Measurements from ENCODE around the gene KRTAP11-1. TPM values are rescaled to one million over a fixed set of nuclear protein-coding genes. Genes with fewer than 3 reads are reported as not detected.

The KRTAP11-1 gene
- total RNA-seq, 1 experiment from 2014 or later: not detected

DNA sequence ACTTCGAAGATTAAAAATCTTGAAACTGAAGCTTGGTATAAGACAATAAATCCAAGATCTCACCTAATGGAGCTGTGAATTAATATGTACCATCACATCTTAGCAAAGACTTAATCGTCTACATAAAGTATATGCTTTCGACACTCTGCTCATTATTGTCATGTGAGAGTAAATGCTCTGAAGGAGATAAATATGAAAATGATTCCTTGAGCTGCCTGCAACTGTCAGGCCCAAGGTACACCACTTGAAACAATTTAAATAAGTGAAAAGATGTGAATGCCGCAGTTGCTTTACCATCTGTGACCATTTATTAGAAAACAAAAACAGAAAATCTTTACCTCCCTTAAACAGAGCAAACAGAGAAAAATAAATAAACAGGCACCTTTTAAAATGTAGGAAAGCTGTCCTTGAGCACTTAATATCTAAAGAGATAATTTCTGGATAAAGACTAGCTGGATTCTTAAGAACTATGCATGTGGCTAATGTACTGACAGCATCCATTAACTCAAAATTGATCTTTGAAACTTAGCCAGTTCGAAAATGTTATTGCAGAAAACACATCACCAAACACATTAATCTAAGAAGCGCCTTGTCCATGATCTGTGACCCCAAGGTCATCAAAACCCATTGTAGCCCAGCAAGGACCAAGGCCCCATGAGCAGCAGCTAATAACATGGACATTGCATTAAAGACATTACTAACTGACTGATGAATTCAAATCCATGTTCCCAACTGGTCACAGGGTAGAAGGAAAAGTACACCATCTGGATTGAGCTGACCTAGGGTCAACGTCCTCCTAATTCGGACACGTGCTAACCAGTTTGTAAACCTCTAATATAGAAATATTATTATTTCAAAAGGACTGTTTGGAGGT, 33.5 kb downstream of the KRTAP11-1 start:
- Histone ChIP-seq H3K27me3 (ENCODE audit: low read length) (no peaks in the 10 kb centered on the region), H3K27ac (ENCODE audit: low read length) (no peak overlapping the region), H4K20me1 (ENCODE audit: insufficient read depth, low read depth, low read length) (no peaks in the 10 kb centered on the region), H3K9me2 (replicated peaks; ENCODE audit: insufficient read depth, low read length) (no peaks in the 10 kb centered on the region), H3K4me3 (ENCODE audit: low read length) (no peak overlapping the region), H3K36me3 (ENCODE audit: insufficient read depth, low read length) (no peaks in the 10 kb centered on the region), H3K79me2 (ENCODE audit: low read length) (no peaks in the 10 kb centered on the region), H3K4me1 (ENCODE audit: low read length) (no peaks in the 10 kb centered on the region), H3K9ac (ENCODE audit: low read length) (no peak overlapping the region), H3K9me3 (ENCODE audit: low read length) (peaks cover 5% of the 10 kb centered on the region; the same call in 1 of the 2 replicates), H3K4me2 (ENCODE audit: low read depth, low read length, poor library complexity, severe bottlenecking) (no peak overlapping the region), H2AFZ (ENCODE audit: low read length) (no peak overlapping the region)
- DNase-seq: no peak

DNA sequence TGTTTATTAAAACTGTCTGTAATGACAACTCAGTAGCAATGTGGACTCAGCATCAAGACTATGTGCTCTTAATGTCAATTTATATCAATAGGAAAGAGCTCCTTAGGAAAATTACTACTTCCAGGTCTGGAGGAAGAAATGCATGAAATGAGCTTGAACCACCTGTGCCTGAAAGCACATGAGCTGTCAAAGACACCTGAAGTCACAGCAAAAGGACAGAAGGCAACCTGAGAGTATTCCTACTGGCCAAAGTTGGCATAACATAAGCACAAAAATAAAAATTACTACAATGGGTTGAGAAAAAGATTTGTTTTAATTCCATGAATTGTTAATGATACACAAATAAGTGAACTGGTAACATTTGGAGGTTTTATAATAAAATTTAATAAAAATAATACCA, 38.4 kb downstream of the KRTAP11-1 start:
- Histone ChIP-seq H3K79me2 (ENCODE audit: low read length) (no peaks in the 10 kb centered on the region), H3K9me3 (ENCODE audit: low read length) (no peaks in the 10 kb centered on the region), H3K27ac (ENCODE audit: low read length) (no peak overlapping the region), H3K4me3 (ENCODE audit: low read length) (no peak overlapping the region), H3K9me2 (replicated peaks; ENCODE audit: insufficient read depth, low read length) (no peaks in the 10 kb centered on the region), H3K36me3 (ENCODE audit: insufficient read depth, low read length) (no peaks in the 10 kb centered on the region), H2AFZ (ENCODE audit: low read length) (no peak overlapping the region), H4K20me1 (ENCODE audit: insufficient read depth, low read depth, low read length) (no peaks in the 10 kb centered on the region), H3K9ac (ENCODE audit: low read length) (no peak overlapping the region), H3K27me3 (ENCODE audit: low read length) (no peaks in the 10 kb centered on the region), H3K4me1 (ENCODE audit: low read length) (no peaks in the 10 kb centered on the region), H3K4me2 (ENCODE audit: low read depth, low read length, poor library complexity, severe bottlenecking) (no peak overlapping the region)
- no peak for DNase-seq

DNA sequence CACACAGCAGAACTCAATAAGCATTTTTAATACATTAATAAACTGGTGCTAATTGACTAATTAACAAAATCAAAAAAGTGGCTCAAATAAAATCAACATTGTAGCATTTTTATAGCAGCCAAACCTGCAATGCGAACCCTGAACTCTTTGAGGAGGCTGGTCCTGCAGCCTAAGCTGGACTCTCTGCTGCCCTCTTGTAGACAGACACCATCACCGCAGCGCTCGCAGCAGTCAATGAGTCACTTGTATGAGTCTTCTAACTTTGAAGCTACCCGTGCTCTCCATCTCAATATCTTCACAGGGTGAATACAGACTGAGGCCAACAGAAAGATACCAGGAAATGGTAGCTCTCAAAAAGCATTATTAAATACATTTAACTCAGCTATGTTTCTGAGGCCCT, 42.1 kb downstream of the KRTAP11-1 start:
- peak; percentile 65 for DNase-seq
- no peaks in the 10 kb centered on the region for H3K9me3 ChIP-seq (ENCODE audit: low read length)
- no peaks in the 10 kb centered on the region for H3K9me2 ChIP-seq (replicated peaks; ENCODE audit: insufficient read depth, low read length)
- H3K36me3 ChIP-seq (ENCODE audit: insufficient read depth, low read length): no peaks in the 10 kb centered on the region
- no peak overlapping the region for H3K4me2 ChIP-seq (ENCODE audit: low read depth, low read length, poor library complexity, severe bottlenecking)
- no peak overlapping the region for H3K9ac ChIP-seq (ENCODE audit: low read length)
- no peaks in the 10 kb centered on the region for H3K27me3 ChIP-seq (ENCODE audit: low read length)
- H3K4me3 ChIP-seq (ENCODE audit: low read length): no peak overlapping the region
- H4K20me1 ChIP-seq (ENCODE audit: insufficient read depth, low read depth, low read length): no peaks in the 10 kb centered on the region
- no peaks in the 10 kb centered on the region for H3K79me2 ChIP-seq (ENCODE audit: low read length)
- no peak overlapping the region for H2AFZ ChIP-seq (ENCODE audit: low read length)
- no peaks in the 10 kb centered on the region for H3K4me1 ChIP-seq (ENCODE audit: low read length)
- no peak overlapping the region for H3K27ac ChIP-seq (ENCODE audit: low read length)

DNA sequence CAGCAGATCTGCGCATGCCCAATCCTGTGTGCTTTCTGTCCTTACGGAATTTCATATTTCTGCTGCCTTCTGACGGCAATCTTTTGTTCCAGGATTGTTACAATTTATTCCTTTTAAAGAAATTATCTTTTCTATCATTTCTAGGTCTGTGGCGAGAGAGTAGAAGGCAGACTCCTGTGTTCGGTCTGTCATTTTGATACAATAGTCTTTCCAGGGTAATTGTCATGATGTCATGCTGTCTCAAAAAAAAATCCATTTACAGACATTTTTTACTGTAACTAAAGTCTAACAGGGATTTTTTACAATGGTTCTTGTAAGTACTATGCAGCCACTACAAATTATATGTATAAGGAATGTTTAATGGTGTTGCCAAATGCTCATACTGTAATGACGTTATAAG, 42.8 kb downstream of the KRTAP11-1 start:
- no peak overlapping the region for H3K4me2 ChIP-seq (ENCODE audit: low read depth, low read length, poor library complexity, severe bottlenecking)
- H3K9me3 ChIP-seq (ENCODE audit: low read length): no peaks in the 10 kb centered on the region
- no peak overlapping the region for H3K4me3 ChIP-seq (ENCODE audit: low read length)
- no peaks in the 10 kb centered on the region for H4K20me1 ChIP-seq (ENCODE audit: insufficient read depth, low read depth, low read length)
- no peak for DNase-seq
- no peaks in the 10 kb centered on the region for H3K27me3 ChIP-seq (ENCODE audit: low read length)
- H3K27ac ChIP-seq (ENCODE audit: low read length): no peak overlapping the region
- no peaks in the 10 kb centered on the region for H3K79me2 ChIP-seq (ENCODE audit: low read length)
- no peaks in the 10 kb centered on the region for H3K4me1 ChIP-seq (ENCODE audit: low read length)
- H2AFZ ChIP-seq (ENCODE audit: low read length): no peak overlapping the region
- H3K36me3 ChIP-seq (ENCODE audit: insufficient read depth, low read length): no peaks in the 10 kb centered on the region
- no peak overlapping the region for H3K9ac ChIP-seq (ENCODE audit: low read length)
- no peaks in the 10 kb centered on the region for H3K9me2 ChIP-seq (replicated peaks; ENCODE audit: insufficient read depth, low read length)

DNA sequence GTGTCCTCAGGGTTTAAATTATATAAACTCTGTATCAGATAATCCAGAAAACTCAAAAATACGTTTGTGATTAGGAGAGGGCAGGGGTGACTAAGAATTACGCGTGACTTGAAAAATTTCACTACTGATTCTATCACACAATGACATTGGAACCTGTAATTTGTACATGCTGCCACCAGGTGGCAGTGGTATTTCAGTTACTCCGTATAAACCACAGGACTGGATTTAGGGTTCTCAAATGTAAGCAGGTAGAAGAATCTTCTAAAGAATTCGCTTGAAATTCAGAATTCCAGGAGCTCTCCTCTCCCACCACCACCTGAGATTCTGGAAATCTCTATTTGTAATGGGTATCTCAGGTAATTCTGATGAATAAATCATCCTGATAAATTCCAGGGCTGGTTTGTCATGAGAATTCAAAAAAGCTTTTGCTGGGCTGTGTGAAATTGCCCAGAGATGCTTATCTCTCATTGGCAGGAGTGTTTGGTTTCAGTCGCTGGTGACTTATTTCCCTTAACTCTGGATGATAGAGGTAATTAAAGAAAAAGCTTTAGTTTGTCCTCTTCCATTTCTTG, 50.1 kb downstream of the KRTAP11-1 start:
- Histone ChIP-seq H3K9ac (ENCODE audit: low read length) (no peak overlapping the region), H3K36me3 (ENCODE audit: insufficient read depth, low read length) (no peaks in the 10 kb centered on the region), H3K9me2 (replicated peaks; ENCODE audit: insufficient read depth, low read length) (no peaks in the 10 kb centered on the region), H3K4me1 (ENCODE audit: low read length) (no peaks in the 10 kb centered on the region), H3K9me3 (ENCODE audit: low read length) (peaks cover 3% of the 10 kb centered on the region; the same call in 1 of the 2 replicates), H3K79me2 (ENCODE audit: low read length) (no peaks in the 10 kb centered on the region), H3K27ac (ENCODE audit: low read length) (no peak overlapping the region), H3K4me3 (ENCODE audit: low read length) (no peak overlapping the region), H4K20me1 (ENCODE audit: insufficient read depth, low read depth, low read length) (no peaks in the 10 kb centered on the region), H3K4me2 (ENCODE audit: low read depth, low read length, poor library complexity, severe bottlenecking) (no peak overlapping the region), H3K27me3 (ENCODE audit: low read length) (no peaks in the 10 kb centered on the region), H2AFZ (ENCODE audit: low read length) (no peak overlapping the region)
- peak; percentile 77 for DNase-seq

Other genes with a start within 250 kb of the KRTAP11-1 start
- gene KRTAP20-2, start 246.4 kb downstream of the KRTAP11-1 start, total RNA-seq (2014; rRNA removed; shearing (Covaris generic); ENCODE audit: low replicate concordance): not detected in 2 replicates
- gene KRTAP20-3, start 238.7 kb downstream of the KRTAP11-1 start, total RNA-seq (2014; rRNA removed; shearing (Covaris generic); ENCODE audit: low replicate concordance): not detected in 2 replicates
- not detected in 2 replicates for gene KRTAP21-3, start 162.8 kb downstream of the KRTAP11-1 start, total RNA-seq (2014; rRNA removed; shearing (Covaris generic); ENCODE audit: low replicate concordance)
- not detected in 2 replicates for gene KRTAP21-2, start 134.3 kb downstream of the KRTAP11-1 start, total RNA-seq (2014; rRNA removed; shearing (Covaris generic); ENCODE audit: low replicate concordance)
- not detected in 2 replicates for gene KRTAP21-1, start 126.2 kb downstream of the KRTAP11-1 start, total RNA-seq (2014; rRNA removed; shearing (Covaris generic); ENCODE audit: low replicate concordance)
- gene KRTAP8-1, start 68.3 kb downstream of the KRTAP11-1 start, total RNA-seq (2014; rRNA removed; shearing (Covaris generic); ENCODE audit: low replicate concordance): not detected in 2 replicates
- not detected in 2 replicates for gene KRTAP7-1, start 51.8 kb downstream of the KRTAP11-1 start, total RNA-seq (2014; rRNA removed; shearing (Covaris generic); ENCODE audit: low replicate concordance)
- gene KRTAP19-8, start 156.9 kb upstream of the KRTAP11-1 start, total RNA-seq (2014; rRNA removed; shearing (Covaris generic); ENCODE audit: low replicate concordance): not detected in 2 replicates